KMS-11 (cell line): ENCODE measurements around the gene ITPR1.

ENCODE experiments used
- H2AFZ ChIP-seq: fragments of 200-600 bp; sonication (generic); 2 replicates; pipeline ENCODE4 v1.6.1; 2016; ENCODE audit warnings: antibody characterized with exemption, mixed run types, low read depth
- H3K27ac ChIP-seq: fragments of 200-600 bp; sonication (generic); 2 replicates; pipeline ENCODE4 v1.6.1; 2016; ENCODE audit warnings: mild to moderate bottlenecking, mixed run types
- H3K27me3 ChIP-seq: fragments of 200-600 bp; sonication (generic); 2 replicates; pipeline ENCODE4 v1.6.1; 2017; ENCODE audit warnings: mild to moderate bottlenecking, low read depth, mixed run types, moderate library complexity; ENCODE audit not compliant: insufficient read depth
- H3K36me3 ChIP-seq: fragments of 200-600 bp; sonication (generic); 2 replicates; pipeline ENCODE4 v1.6.1; 2017; ENCODE audit warnings: mild to moderate bottlenecking, mixed run types; ENCODE audit not compliant: insufficient read depth
- H3K4me1 ChIP-seq: fragments of 200-600 bp; sonication (generic); 2 replicates; pipeline ENCODE4 v1.6.1; 2016; ENCODE audit warnings: mild to moderate bottlenecking, low read depth, mixed run types; ENCODE audit not compliant: poor library complexity, severe bottlenecking
- H3K4me2 ChIP-seq: fragments of 200-600 bp; sonication (generic); 2 replicates; pipeline ENCODE4 v1.7.0; 2016; ENCODE audit warnings: mild to moderate bottlenecking, mixed run types
- H3K4me3 ChIP-seq: fragments of 200-600 bp; sonication (generic); IDR thresholded peaks from 2 replicates; pipeline ENCODE4 v1.6.1; 2017; ENCODE audit warnings: low read depth, low read length, mixed read lengths; ENCODE audit not compliant: insufficient read depth
- H3K79me2 ChIP-seq: fragments of 200-600 bp; sonication (generic); 2 replicates; pipeline ENCODE4 v1.6.1; 2016; ENCODE audit warnings: low read depth, mixed run types; ENCODE audit not compliant: insufficient read depth
- H3K9ac ChIP-seq: fragments of 200-600 bp; sonication (generic); 2 replicates; pipeline ENCODE4 v1.6.1; 2016; ENCODE audit warnings: mild to moderate bottlenecking, mixed run types
- H4K20me1 ChIP-seq: fragments of 200-600 bp; sonication (generic); 2 replicates; pipeline ENCODE4 v1.6.1; 2016; ENCODE audit warnings: mild to moderate bottlenecking, mixed run types; ENCODE audit not compliant: insufficient read depth
- CTCF ChIP-seq: fragments of 200-600 bp; sonication (generic); conservative IDR thresholded peaks from 2 replicates; pipeline ENCODE4 v1.6.1; 2017; ENCODE audit warnings: low read depth, mild to moderate bottlenecking, antibody characterized with exemption, low read length, moderate library complexity, mixed read lengths

ITPR1 gene

GRCh38 chr3:4680227-4680691, 187.1 kb downstream of the ITPR1 start:
- no peak overlapping the region for H3K9ac ChIP-seq
- no peak overlapping the region for H3K4me2 ChIP-seq
- no peaks in the 10 kb centered on the region for H3K36me3 ChIP-seq
- TF ChIP-seq CTCF = no peak
- no peak overlapping the region for H3K4me3 ChIP-seq
- H4K20me1 ChIP-seq = no peaks in the 10 kb centered on the region
- H3K79me2 ChIP-seq = no peaks in the 10 kb centered on the region
- no peak overlapping the region for H2AFZ ChIP-seq
- no peaks in the 10 kb centered on the region for H3K27me3 ChIP-seq
- H3K4me1 ChIP-seq = no peaks in the 10 kb centered on the region
- no peak overlapping the region for H3K27ac ChIP-seq

- H3K79me2 ChIP-seq = no peaks in the 10 kb centered on the region
- H4K20me1 ChIP-seq = no peaks in the 10 kb centered on the region
- no peaks in the 10 kb centered on the region for H3K27me3 ChIP-seq
- no peak overlapping the region for H3K9ac ChIP-seq
- H2AFZ ChIP-seq = no peak overlapping the region
- no peak overlapping the region for H3K4me2 ChIP-seq
- no peak for TF ChIP-seq CTCF
- H3K36me3 ChIP-seq = no peaks in the 10 kb centered on the region
- H3K27ac ChIP-seq = no peak overlapping the region
- no peaks in the 10 kb centered on the region for H3K4me1 ChIP-seq
- H3K4me3 ChIP-seq = no peak overlapping the region
Measured at GRCh38 chr3:4680871-4681300, 187.7 kb downstream of the ITPR1 start.

GRCh38 chr3:4681301-4681700, 188.2 kb downstream of the ITPR1 start:
- no peak overlapping the region for H3K4me2 ChIP-seq
- H4K20me1 ChIP-seq = no peaks in the 10 kb centered on the region
- no peak overlapping the region for H3K4me3 ChIP-seq
- no peak overlapping the region for H2AFZ ChIP-seq
- no peak for TF ChIP-seq CTCF
- H3K27ac ChIP-seq = no peak overlapping the region
- H3K79me2 ChIP-seq = no peaks in the 10 kb centered on the region
- H3K36me3 ChIP-seq = no peaks in the 10 kb centered on the region
- H3K9ac ChIP-seq = no peak overlapping the region
- no peaks in the 10 kb centered on the region for H3K27me3 ChIP-seq
- H3K4me1 ChIP-seq = no peaks in the 10 kb centered on the region

- Histone ChIP-seq H4K20me1 (no peaks in the 10 kb centered on the region), H3K27ac (no peak overlapping the region), H3K27me3 (no peaks in the 10 kb centered on the region), H3K79me2 (no peaks in the 10 kb centered on the region), H2AFZ (no peak overlapping the region), H3K4me2 (no peak overlapping the region), H3K9ac (no peak overlapping the region), H3K36me3 (no peaks in the 10 kb centered on the region), H3K4me3 (no peak overlapping the region), H3K4me1 (no peaks in the 10 kb centered on the region)
- TF ChIP-seq CTCF = no peak
Measured at GRCh38 chr3:4684117-4684516, 191.0 kb downstream of the ITPR1 start.
